DND-41 (cell line): Measurements from ENCODE around the gene LYST.

Experiments
- ATAC-seq: fragments of 200-7000 bp; cut with Tn5 transposase; 3 replicates; pipeline ENCODE4 v1.9.1; 2021; ENCODE audit warnings: low read depth; ENCODE audit not compliant: insufficient read depth
- DNase-seq: peaks from one replicate; pipeline ENCODE4 v3.0.0-alpha.2; 2020
- H2AFZ ChIP-seq: 2 replicates; pipeline ENCODE4 v1.6.0; 2012; ENCODE audit warnings: low read depth, low read length
- H3K27ac ChIP-seq: 2 replicates; pipeline ENCODE4 v1.5.1; 2012; ENCODE audit warnings: low read length, inconsistent platforms
- H3K27me3 ChIP-seq: fragments of 200-600 bp; sonication (generic); 2 replicates; pipeline ENCODE4 v1.6.0; 2012; ENCODE audit warnings: low read length, mild to moderate bottlenecking, inconsistent platforms; ENCODE audit not compliant: insufficient read depth, poor library complexity
- H3K36me3 ChIP-seq: 2 replicates; pipeline ENCODE4 v1.5.1; 2012; ENCODE audit warnings: low read length, inconsistent platforms; ENCODE audit not compliant: insufficient read depth
- H3K4me1 ChIP-seq: 2 replicates; pipeline ENCODE4 v1.5.1; 2012; ENCODE audit warnings: mild to moderate bottlenecking, low read length; ENCODE audit not compliant: insufficient read depth
- H3K4me2 ChIP-seq: 2 replicates; pipeline ENCODE4 v1.6.0; 2012; ENCODE audit warnings: mild to moderate bottlenecking, moderate library complexity, low read length, inconsistent platforms; ENCODE audit not compliant: insufficient read depth
- H3K4me3 ChIP-seq, 2 experiments: fragments of 200-600 bp in 1 of 2; shearing (Covaris generic) in 1 of 2; 2 replicates each; pipeline ENCODE4 v1.5.1; 2012 to 2016; ENCODE audit warnings: inconsistent platforms in 2 of 2, low read length in 2 of 2, mild to moderate bottlenecking in 2 of 2, low read depth in 1 of 2, moderate library complexity in 1 of 2
- H3K79me2 ChIP-seq: 2 replicates; pipeline ENCODE4 v1.6.0; 2012; ENCODE audit warnings: low read length, inconsistent platforms; ENCODE audit not compliant: insufficient read depth
- H3K9ac ChIP-seq: 2 replicates; pipeline ENCODE4 v1.6.0; 2012; ENCODE audit warnings: low read depth, mild to moderate bottlenecking, inconsistent platforms, low read length, moderate library complexity
- H3K9me3 ChIP-seq: 2 replicates; pipeline ENCODE4 v1.5.1; 2012; ENCODE audit warnings: low read length, moderate library complexity, mild to moderate bottlenecking, inconsistent platforms; ENCODE audit not compliant: insufficient read depth, severe bottlenecking
- H4K20me1 ChIP-seq: 2 replicates; pipeline ENCODE4 v1.6.0; 2012; ENCODE audit warnings: low read length; ENCODE audit not compliant: insufficient read depth
- EZH2 ChIP-seq: IDR thresholded peaks from 3 replicates; pipeline ENCODE4 v1.6.1; 2012; ENCODE audit warnings: borderline replicate concordance, low read depth, mild to moderate bottlenecking, moderate library complexity, low read length, inconsistent platforms; ENCODE audit not compliant: severe bottlenecking
- TF ChIP-seq, protein P1 (sequence below): IDR thresholded peaks from 2 replicates; pipeline ENCODE4 v1.5.1; 2012; ENCODE audit warnings: borderline replicate concordance, low read length, moderate library complexity, mild to moderate bottlenecking; ENCODE audit not compliant: poor library complexity, severe bottlenecking; ENCODE audit errors: extremely low read depth

The LYST gene

DNA sequence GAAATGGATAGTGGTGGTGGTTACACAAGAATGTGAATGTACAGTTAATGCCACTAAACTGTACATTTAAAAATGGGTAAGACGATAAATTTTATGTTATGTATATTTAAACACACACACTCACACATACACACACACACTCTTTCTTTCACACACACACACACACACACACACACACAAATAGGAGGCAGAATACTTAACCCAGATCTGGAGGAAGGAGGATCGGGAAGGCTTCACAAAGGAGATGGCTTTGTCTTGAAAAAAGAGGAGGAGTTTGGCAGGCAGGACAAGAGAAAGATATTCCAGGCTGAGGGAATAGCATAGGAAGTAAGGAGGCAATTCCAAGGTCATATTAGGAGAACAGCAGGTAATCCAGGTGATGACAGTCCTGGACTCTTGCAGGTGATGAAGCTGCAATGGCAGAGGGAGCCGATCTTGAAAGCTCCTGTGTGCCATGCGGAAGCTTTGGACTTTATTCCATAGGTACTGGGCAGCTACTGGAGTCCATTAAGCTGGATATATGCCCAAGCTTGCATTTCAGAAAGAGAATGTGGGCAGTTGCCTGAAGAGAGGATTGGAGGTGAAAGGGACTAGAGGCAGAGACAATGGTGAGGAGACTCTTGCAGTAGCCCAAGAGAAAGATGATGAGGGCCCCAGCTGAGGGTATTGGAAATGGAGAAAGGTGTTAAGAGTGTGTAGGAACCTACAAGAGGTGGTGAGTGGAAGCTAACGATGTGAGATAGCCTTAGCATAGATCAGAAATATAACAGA lies 15.4 kb upstream of the LYST start:
- no peaks in the 10 kb centered on the region for H4K20me1 ChIP-seq
- H3K4me3 ChIP-seq = no peak overlapping the region
- no peaks in the 10 kb centered on the region for H3K79me2 ChIP-seq
- H3K4me1 ChIP-seq = no peaks in the 10 kb centered on the region
- H3K4me2 ChIP-seq = no peak overlapping the region
- no peaks in the 10 kb centered on the region for H3K36me3 ChIP-seq
- no peaks in the 10 kb centered on the region for H3K9me3 ChIP-seq
- DNase-seq (no peak), ATAC-seq (no peak)
- no peak for TF ChIP-seq EZH2
- TF ChIP-seq, protein P1, sequence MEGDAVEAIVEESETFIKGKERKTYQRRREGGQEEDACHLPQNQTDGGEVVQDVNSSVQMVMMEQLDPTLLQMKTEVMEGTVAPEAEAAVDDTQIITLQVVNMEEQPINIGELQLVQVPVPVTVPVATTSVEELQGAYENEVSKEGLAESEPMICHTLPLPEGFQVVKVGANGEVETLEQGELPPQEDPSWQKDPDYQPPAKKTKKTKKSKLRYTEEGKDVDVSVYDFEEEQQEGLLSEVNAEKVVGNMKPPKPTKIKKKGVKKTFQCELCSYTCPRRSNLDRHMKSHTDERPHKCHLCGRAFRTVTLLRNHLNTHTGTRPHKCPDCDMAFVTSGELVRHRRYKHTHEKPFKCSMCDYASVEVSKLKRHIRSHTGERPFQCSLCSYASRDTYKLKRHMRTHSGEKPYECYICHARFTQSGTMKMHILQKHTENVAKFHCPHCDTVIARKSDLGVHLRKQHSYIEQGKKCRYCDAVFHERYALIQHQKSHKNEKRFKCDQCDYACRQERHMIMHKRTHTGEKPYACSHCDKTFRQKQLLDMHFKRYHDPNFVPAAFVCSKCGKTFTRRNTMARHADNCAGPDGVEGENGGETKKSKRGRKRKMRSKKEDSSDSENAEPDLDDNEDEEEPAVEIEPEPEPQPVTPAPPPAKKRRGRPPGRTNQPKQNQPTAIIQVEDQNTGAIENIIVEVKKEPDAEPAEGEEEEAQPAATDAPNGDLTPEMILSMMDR = no peak
- peaks cover 2% of the 10 kb centered on the region for H3K27me3 ChIP-seq
- H3K9ac ChIP-seq = no peak overlapping the region
- no peak overlapping the region for H2AFZ ChIP-seq
- no peak overlapping the region for H3K27ac ChIP-seq

- no peaks in the 10 kb centered on the region for H4K20me1 ChIP-seq
- TF ChIP-seq, protein P1 = no peak
- TF ChIP-seq EZH2 = no peak
Measured at GRCh38 chr1:235878082-235878811, 11.5 kb upstream of the LYST start.

DNA sequence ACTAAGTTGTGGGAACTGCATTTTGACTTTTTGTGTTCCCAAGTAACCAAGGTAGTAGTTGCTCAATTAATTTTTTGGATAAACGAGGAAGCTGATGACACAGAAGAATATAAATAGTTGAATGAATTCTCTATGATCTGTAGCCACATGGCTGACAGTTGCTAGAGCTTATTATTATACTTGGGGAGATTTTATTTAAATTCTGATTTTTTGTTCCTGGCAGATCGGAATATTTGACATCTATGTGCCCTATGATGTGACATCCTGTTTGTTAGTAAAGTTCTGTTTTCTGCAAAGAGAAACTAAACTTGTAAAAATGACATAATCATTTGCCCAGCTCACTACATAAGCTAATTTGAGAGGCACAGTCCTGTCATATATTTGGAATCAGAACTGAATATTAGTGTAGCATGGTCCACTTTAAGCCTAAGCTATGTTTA lies 9.7 kb upstream of the LYST start:
- DNase-seq = no peak
- Histone ChIP-seq H3K27ac (no peak overlapping the region), H3K79me2 (no peaks in the 10 kb centered on the region), H3K4me1 (no peaks in the 10 kb centered on the region), H3K36me3 (no peaks in the 10 kb centered on the region), H3K4me3 (no peak overlapping the region), H3K4me2 (no peak overlapping the region), H2AFZ (no peak overlapping the region), H4K20me1 (no peaks in the 10 kb centered on the region), H3K9ac (no peak overlapping the region), H3K9me3 (no peaks in the 10 kb centered on the region), H3K27me3 (peaks cover 22% of the 10 kb centered on the region)
- TF ChIP-seq, protein P1 = no peak
- TF ChIP-seq EZH2 = no peak
- no peak for ATAC-seq

More at GRCh38 chr1:235878082-235878811, 11.5 kb upstream of the LYST start:
- H3K4me3 ChIP-seq = no peak overlapping the region
- H3K9ac ChIP-seq = no peak overlapping the region
- H3K27ac ChIP-seq = no peak overlapping the region
- DNase-seq (no peak), ATAC-seq (no peak)
- no peaks in the 10 kb centered on the region for H3K9me3 ChIP-seq
- peaks cover 16% of the 10 kb centered on the region for H3K27me3 ChIP-seq
- no peak overlapping the region for H3K4me2 ChIP-seq
- H3K36me3 ChIP-seq = no peaks in the 10 kb centered on the region
- H3K4me1 ChIP-seq = no peaks in the 10 kb centered on the region
- no peaks in the 10 kb centered on the region for H3K79me2 ChIP-seq
- H2AFZ ChIP-seq = no peak overlapping the region
